HG02759 (cell line): ENCODE results near the gene KLRF2.
"Not testable (repeated sequence)": the region's sequence is repeated elsewhere in the genome, so short reads cannot be mapped to it uniquely, and the experiment has no call there.

Source experiments
- ATAC-seq: cut with Tn5 transposase; IDR thresholded peaks from one replicate; pipeline ENCODE4 v1.9.1; 2021; ENCODE audit warnings: mild to moderate bottlenecking, moderate library complexity; ENCODE audit not compliant: unreplicated experiment

Gene KLRF2, protein sequence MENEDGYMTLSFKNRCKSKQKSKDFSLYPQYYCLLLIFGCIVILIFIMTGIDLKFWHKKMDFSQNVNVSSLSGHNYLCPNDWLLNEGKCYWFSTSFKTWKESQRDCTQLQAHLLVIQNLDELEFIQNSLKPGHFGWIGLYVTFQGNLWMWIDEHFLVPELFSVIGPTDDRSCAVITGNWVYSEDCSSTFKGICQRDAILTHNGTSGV

DNA sequence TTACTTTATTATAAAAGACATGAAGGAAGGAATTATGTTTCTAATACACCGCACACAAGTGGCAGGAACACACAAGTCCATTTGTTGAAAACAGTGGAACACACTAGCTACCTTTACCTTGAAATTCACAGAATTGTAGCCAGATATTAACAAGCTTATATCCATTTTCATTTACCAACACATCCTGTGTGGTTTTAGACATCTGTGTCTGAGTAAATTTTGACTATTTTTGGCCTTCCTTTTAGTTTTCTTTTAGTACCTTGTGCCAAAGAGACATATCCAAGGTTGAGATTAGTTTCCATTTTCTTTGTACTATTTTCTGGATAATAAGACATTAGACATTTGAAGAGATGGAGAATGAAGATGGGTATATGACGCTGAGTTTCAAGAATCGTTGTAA is at the start of gene KLRF2:
KLRF2 (plus strand) TSS at position 244 of the 400 bp plus-strand sequence; CDS start at position 351, 107 bp downstream.
- no peak for ATAC-seq

DNA sequence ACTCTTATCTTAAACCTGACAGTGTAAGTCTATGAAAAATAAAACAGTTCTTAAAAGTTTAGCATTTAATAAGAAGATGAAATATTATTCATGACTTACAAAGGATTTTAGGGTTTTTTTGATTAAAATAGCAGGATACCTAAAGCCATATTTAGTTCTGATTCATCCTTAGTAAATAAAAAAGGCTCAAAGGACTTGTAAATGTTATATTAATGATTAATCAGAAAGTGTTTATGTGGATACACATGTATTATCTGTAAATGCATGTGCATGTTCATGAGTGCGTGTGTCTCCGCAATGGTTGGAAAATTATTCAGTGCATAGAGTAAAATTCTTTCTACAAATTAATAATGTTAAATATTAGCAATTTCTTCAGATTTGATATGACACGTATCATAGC is 49.6 kb upstream of the KLRF2 start:
- ATAC-seq: no peak

DNA sequence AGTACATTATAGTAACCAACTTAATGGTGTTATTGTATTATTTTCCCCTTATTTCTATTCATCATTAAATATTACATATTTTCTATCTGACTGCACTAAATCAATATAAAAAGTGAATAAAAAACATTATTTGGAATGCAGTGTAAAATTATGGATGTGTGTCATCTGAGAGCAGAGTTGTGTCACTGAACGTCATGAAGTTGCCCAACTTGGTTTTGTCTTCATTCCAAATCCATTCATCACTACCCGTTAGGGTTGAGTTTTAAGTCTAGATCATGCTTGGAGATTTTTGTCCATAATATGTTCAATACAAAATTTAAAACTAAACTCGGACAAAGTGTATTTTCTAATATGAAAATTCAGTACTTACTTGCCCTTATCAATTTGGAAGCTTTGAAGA is 37.9 kb upstream of the KLRF2 start:
- no peak for ATAC-seq

DNA sequence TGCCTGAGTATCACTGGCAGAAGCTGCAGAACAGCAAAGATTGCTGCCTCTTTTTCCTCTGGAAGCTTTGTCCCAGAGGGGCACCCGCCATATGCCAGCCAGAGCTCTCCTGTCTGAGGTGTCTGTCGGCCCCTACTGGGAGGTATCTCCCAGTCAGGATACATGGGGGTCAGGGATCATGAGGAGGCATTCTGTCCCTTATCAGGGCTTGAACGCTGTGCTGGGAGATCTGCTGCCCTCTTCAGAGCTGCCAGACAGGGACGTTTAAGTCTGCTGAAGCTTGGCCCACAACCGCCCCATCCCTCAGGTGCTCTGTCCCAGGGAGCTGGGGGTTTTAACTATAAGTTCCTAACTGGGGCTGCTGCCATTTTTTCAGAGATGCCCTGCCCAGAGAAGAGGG is 32.4 kb upstream of the KLRF2 start:
- no peak for ATAC-seq

DNA sequence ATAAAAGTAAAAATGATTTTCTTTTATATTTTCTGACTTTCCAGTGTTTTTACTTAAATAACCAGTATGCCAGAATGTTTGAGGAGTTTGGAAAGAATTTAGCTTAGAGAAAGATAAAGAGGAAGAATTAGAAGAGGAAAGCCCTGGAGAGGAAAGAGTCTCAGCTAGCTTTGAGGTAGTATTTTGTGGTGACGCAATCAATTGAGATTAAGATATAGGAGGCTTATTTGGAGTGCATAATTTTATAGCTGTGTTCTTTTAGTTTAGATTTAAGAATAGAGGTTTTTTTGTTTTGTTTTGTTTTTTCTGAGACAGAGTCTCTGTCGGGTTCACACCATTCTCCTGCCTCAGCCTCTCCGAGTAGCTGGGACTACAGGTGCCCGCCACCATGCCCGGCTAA is 30.2 kb upstream of the KLRF2 start:
- ATAC-seq: no peak

DNA sequence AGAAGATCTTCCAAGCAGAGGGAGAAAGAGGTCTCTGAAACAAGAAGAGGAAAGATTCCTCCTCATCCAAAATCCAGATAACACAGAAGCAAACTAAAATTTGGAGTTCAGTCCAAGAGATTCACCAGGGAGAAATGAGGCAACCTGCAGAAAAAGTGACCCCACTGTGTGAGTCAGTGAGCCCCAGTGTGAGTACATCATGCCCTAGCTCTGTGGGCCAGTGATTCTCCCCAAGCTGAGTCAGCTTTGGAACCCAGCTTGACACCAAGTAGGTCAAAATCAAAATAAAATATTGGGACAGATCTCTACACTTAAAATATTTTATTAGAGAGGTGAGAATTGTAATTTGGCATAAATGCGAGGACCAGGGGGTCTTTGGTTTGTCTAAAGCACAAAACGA is 29.4 kb upstream of the KLRF2 start:
- no peak for ATAC-seq

DNA sequence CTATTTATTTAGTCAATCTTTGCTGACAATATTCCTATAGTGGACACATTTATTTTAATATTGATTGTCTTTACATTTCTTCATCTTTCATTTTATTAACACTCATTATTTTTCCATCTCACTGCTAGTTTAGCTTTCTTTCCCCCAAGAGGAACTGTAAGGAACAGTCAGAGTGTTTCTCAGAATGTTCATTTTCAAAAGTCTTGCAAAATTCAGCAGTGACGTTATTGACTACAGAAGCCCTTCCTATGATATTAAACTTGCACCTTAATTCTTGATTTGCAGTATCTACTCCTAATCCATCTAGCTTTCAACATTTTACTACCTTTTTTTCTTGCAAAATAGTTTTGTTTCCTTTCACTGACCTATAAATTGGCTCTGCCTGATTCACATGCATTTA is 25.1 kb upstream of the KLRF2 start:
- no peak for ATAC-seq

DNA sequence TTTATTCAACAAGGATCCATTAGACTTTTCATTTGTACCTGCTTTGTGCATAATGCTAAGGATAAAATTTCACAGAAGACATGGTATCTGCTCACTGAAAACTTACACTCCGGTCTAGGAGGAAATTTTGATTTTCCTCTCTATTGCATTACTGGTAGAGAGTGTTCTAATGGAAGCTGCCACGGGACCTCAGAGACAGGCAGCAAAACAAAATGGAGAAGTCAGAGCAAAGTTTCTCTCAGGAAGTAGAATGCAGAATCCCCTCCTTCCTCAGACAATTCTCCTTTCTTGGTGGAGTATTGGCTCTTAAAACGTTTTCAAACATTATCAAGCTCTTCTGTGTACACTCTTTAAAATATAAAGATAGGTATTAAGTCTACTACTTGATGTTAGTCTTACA is 24.4 kb upstream of the KLRF2 start:
- ATAC-seq: no peak

DNA sequence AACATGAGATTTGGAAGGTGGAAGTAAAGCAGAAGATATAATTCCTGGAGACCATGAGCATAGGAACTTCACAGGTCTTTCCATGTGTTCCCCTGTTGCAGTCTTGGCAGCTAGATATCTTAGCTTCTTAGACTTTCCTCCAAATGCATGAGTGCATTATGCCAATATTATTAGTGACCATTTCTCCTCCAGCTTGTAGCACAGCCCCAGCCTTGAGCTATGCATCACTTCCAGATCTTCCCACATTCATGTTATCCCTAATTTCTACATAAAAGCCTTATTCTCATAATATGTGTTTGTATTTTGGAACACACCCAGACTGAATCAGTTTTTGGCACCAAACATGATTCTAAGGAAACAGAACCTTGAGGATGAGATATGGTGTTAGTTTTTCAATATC is 23.2 kb upstream of the KLRF2 start:
- ATAC-seq: no peak

DNA sequence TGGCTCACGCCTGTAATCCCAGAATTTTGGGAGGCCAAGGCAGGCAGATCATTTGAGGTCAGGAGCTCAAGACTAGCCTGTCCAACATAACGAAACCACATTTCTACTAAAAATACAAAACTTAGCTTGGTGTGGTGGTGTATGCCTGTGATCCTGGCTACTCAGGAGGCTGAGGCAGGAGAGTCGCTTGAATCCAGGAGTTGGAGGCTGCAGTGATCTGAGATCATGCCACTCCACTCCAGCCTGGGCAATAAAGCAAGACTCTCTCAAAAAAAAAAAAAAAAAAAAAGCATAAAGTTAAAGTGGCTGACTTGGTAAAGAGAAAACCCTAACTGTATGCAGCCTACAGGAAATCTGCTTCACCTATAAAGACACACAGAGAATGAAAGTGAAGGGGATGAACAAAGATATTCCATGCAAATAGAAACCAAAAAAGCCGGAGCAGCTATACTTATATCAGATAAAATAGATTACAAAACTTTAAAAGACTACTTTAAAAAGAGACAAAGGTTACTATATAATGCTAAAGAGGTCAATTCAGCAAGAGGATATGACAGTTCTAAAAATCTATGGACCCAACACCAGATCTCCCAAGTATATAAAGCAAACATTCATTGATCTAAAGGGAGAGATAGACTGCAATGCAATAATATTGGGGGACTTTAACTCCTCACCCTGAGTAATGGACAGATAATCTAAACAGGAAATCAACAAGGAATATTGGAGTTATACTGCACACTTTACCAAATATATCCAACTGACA is 16.2 kb upstream of the KLRF2 start:
- ATAC-seq: no peak

DNA sequence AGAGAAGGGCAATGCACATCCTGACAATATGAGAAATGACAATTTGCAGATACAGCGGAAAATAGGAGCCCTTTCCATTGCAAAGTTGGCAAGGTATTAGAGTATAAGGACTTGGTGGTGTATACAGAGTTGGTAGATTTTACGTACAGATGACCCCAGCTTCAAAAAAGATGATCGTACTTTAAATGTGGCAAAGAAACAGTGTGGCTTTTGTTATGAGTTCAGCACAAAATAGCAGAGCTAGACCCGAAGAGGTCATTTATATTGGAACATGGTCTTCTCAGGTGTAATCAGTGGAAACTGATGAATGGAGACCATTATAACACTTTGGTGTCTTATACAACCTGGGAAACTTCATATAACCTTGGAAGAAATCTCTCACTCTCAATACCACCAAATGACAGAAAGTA is 14.4 kb upstream of the KLRF2 start:
- ATAC-seq: no peak

DNA sequence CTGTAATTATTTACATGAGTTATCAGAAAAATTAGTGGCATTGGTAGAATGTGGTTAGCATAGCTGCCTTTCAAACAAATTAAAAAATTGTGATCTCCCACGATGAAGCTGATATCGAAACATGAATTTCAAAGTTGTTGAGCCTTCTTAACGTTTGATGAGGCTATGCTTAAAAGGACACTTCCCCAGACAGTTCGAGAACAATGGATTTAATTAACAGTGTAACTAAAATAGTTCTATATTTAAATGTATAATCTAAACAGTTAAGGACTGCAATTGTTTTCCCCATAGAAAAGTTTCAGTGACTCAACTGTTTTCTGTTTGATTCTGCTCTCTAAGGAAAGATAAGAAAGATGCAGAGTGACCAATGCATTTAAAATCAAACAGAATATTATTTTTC is 13.8 kb upstream of the KLRF2 start:
- ATAC-seq: no peak

DNA sequence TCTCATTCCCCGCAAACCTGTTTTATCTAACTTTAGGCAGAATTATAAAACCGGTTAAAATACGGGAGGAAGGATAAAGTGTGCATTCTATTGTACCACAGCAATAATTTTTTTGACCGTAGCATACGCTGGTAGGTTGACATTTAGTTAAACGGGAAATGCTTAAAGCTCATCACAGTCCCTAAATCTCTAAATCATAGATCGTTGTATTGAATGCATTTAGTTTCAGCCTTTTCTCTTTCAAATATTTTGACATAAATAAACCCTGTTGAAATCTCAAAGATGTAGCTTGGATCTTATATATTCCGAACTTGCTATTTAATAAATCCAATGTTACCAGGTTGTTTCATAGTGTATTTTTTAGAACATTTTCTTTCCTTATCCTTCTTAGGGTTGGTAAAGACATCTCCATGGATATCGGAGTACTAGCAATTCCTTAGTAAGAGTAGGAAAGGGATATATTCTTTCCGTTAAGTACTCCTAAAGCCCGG is 12.9 kb upstream of the KLRF2 start:
- ATAC-seq: no peak

DNA sequence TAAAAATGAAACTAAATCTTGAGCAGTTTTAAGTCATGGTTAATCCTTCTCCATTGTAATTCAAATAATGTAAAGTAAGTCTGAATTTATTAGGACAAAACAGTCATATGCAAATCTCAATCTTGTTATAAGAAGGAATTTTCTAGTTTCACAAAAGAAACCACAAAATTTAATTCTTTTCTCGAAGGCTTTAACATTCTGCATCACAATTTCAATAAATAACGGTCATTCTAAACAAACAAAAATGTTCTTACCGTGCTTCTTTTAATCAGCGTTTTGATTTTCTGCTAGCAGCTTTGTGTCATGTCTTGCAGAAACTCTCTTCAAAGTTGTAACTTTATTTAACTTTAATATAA is 12.4 kb upstream of the KLRF2 start:
- no peak for ATAC-seq

DNA sequence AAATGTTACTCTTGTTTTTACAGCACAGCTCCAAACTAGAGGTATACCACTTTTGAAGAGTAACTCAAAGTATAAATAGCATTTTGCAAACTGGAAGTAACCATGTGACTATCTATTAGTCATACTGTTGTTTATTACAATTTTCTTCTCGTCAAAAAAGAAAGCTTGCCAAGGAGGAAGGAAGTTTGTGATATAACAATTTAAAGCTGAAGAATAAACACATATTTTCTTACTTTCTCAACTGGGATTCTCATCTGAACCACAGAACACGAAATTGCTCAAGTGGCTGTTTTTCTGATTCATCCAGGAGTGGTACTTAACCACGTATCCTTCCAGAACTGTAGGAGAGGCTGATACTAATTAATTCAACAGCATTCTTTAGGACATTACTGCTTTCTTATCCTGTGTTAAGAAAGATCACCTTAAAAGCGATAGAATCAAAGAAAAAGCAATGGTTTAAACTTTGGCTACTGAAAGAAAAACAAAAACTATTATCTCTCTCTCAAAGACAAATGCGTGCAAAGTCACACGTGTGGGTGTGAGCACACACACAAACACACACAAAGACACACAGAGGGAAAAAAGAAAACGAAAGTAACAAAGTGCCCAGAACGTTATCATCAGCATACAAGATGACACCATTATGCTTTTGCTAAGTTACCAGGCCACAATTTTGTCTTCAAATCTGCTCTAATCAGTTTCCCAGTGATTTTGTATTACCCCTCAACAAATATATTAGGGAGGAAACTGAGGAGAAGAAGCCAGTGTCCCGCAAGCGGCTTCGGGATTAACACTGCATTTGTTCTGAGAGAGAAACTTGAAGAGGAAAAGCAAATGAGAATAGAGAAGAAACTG is 11.8 kb upstream of the KLRF2 start, which contains the start of gene CLEC2B:
CLEC2B (minus strand) TSS at position 48 of the 855 bp plus-strand sequence.
- ATAC-seq: peak; percentile 55

DNA sequence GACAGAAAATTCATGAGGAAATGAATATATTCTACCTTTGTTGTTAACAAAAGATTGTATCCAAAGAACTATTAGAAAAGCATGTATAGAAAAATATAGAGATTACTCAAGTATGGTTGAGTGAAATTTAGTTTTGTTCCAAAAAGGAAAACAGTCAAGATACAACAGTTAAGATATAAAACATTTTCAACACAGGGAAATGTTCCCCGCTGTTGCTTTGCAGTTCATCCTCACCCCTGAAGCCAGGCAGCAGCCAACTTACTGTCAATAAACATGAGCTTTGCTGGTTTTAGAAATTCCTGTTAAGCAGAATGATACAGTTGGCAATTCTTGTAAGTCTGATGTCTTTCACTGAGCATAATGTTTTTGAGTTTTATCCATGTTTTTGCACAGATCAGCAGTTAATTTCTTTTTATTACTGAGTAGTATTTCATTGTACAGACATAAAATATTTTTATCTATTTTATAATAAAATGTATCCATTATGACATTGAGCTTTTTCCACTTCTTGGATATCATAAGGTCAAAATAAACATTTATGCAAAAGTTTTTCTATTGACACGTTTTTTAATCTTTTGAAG is 10.9 kb upstream of the KLRF2 start:
- ATAC-seq: no peak

DNA sequence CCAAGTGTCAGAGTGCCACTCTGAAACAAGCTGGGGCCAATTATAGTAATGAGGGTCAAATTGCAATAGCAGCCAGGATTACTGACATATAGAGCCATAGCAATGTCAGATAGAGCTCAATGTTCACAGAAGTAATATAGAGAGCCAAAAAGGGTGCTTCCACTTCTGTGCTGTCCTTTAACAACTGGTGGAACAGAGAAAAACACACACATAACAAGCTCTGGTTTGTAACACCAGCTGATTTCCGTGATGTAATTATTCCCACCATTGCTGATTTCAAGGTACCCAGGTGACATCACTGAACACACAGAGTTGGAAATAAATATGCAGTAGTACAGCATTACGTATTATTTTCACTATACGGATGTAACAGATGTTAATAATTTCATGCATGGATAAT is 9.1 kb upstream of the KLRF2 start:
- ATAC-seq: no peak

DNA sequence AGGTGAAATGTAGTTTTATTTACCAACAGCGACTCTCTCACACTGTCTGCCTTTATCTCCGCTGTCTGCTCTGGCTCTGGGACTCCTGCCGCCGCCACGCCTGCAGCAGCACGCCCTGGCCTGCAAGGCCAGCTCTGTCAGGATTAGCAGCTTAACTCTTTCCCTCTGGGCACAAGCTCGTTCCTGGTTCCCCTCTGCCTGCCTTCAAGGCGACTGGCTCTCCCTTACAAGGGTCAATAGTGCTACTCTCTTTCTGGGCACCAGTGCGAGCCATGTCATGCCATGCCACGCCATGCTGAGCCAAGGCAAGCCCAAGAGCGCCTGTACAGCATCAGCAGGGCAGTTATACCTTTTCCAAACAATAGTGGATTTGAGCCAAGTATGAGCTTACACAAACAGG is 8.5 kb upstream of the KLRF2 start:
- no peak for ATAC-seq

DNA sequence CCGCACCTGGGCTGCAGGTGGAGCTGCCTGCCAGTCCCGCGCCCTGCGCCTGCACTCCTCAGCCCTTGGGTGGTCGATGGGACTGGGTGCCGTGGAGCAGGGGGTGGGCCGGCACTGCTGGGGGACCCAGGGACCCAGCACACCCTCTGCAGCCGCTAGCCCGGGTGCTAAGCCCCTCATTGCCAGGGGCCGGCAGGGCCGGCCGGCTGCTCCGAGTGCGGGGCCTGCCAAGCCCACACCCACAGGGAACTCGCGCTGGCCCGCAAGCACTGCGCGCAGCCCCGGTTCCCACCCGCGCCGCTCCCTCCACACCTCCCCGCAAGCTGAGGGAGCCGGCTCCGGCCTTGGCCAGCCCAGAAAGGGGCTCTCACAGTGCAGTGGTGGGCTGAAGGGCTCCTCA is 5.2 kb upstream of the KLRF2 start:
- ATAC-seq: not testable (repeated sequence)

DNA sequence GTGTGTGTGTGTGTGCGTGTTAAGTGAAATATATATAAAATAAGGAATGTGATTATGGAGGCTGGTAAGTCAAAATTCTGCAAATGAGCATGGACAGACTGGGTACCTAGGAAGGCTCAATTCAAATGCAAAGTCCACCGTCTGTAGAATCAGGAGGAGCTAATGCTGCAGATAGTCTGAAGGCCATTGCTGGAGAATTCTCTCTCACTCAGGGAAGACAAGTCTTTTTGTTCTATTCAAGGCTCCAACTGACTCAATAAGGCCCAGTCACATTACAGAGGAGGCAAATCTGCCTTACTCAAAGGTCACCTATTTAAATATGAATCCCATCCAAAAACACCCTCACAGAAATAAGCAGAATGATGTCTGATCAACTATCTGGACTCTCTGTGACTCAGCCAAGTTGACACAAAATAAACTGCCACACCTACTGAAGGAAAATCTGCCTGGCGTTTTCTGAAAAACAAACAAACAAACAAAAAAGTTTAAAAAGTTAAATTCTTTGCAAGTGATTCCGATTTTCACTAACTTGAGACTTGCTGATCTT is 684 bp upstream of the KLRF2 start:
- ATAC-seq: no peak

DNA sequence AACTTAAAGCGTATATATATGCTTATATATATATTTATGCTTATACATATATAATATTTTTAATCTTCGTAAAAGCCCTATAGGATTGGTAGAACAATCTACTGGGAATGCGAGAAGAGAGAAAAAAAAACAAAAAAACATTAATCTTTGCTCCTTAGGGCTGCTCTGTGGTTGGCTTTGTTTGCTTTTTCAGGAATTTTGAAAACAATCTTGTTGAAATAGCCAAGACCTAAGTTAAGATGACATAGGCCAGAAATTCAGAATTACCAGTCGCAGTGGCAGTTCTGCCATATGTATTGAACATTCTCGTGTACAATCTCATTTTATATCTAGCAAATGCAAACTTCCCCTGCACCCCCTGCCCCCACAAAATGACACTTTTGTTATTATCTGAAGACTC is 699 bp downstream of the KLRF2 start:
- ATAC-seq: no peak
